Cardiac septum (tissue), 1 donor: ENCODE data around the gene BSDC1. TPM values are rescaled to one million over a fixed set of nuclear protein-coding genes. Genes with fewer than 3 reads are reported as not detected.
"Not testable (repeated sequence)": the region's sequence is repeated elsewhere in the genome, so short reads cannot be mapped to it uniquely, and the experiment has no call there.

Experiments used
- DNase-seq: peaks from one replicate; pipeline ENCODE4 v3.0.0-alpha.2; 2020; ENCODE audit warnings: low spot score
- intact Hi-C: fragments of 100-400 bp; cut with DNase I; formaldehyde crosslinking; loops from one replicate; pipeline ENCODE4 v1.14.0; 2022
- long read RNA-seq: library from polyadenylated mRNA; unstranded; transcript quantifications from one replicate; pipeline ENCODE4 v2.0.0, GENCODE V29; 2021
- total RNA-seq: library from RNA; stranded (reverse); fragmentation: NEBNext Ultra II Directional; extraction: Animal tissue kit (Norgen Biotek cat#: 25700); gene quantifications from one replicate; pipeline ENCODE4 v1.2.1, GENCODE V29; 2021
- donor health status: DM: no; HTN: no; CAD: no.

BSDC1 gene
- total RNA-seq: 41.3 TPM
- long read RNA-seq, transcript BSDC1-205 (11 exons, 1,505 nt): minor isoform, 7 of 90 reads
- long read RNA-seq, transcript BSDC1-206 (11 exons, 2,846 nt): major isoform, 43 of 90 reads
- long read RNA-seq, transcript BSDC1-204 (12 exons, 2,925 nt): minor isoform, 6 of 90 reads
- long read RNA-seq, partial matches to known transcripts: 23 of 90 reads
- long read RNA-seq, other reads (novel, unspliced or antisense): 11 of 90 reads

- intact Hi-C loops: loop anchor here (2.0 to 5.0 kb wide), 2 partner anchors 58 to 172 kb away; partner anchors contain the start of genes EIF3I, MARCKSL1 and TMEM234
- peak; percentile 99 for DNase-seq
Observed at GRCh38 chr1:32394141-32394889, at the start of gene BSDC1. TSS of gene BSDC1 (minus strand) at chr1:32394441. CDS start at chr1:32394414, 27 bp downstream.

- intact Hi-C loops, DNase-seq: not testable (repeated sequence)
Observed at GRCh38 chr1:32441467-32441866, 47.2 kb upstream of the BSDC1 start.

- intact Hi-C loops, DNase-seq: not testable (repeated sequence)
Observed at GRCh38 chr1:32438777-32439176, 44.5 kb upstream of the BSDC1 start.

GRCh38 chr1:32438136-32438535 lies 43.9 kb upstream of the BSDC1 start:
- intact Hi-C loops: no loop called here
- no peak for DNase-seq

GRCh38 chr1:32431736-32432400 lies 37.6 kb upstream of the BSDC1 start:
- no peak for DNase-seq
- intact Hi-C loops: no loop called here

GRCh38 chr1:32427264-32427963 lies 33.2 kb upstream of the BSDC1 start:
- intact Hi-C loops: no loop called here
- no peak for DNase-seq

- no peak for DNase-seq
- intact Hi-C loops: no loop called here
Observed at GRCh38 chr1:32426489-32427255, 32.4 kb upstream of the BSDC1 start.

- intact Hi-C loops: no loop called here
- DNase-seq: no peak
Observed at GRCh38 chr1:32421775-32422174, 27.5 kb upstream of the BSDC1 start.

GRCh38 chr1:32414186-32414886 lies 20.1 kb upstream of the BSDC1 start:
- intact Hi-C loops: loop anchor here (2.0 kb wide), 1 partner anchor 14 kb away; no protein-coding TSS in a partner anchor
- no peak for DNase-seq

GRCh38 chr1:32413507-32414185 lies 19.4 kb upstream of the BSDC1 start:
- DNase-seq: no peak
- intact Hi-C loops: loop anchor here (2.0 kb wide), 1 partner anchor 13 kb away; no protein-coding TSS in a partner anchor

- intact Hi-C loops: no loop called here
- no peak for DNase-seq
Observed at GRCh38 chr1:32411261-32411660, 17.0 kb upstream of the BSDC1 start.

GRCh38 chr1:32406629-32407111 lies 12.4 kb upstream of the BSDC1 start:
- no peak for DNase-seq
- intact Hi-C loops: no loop called here

- intact Hi-C loops: no loop called here
- no peak for DNase-seq
Observed at GRCh38 chr1:32405672-32406467, 11.6 kb upstream of the BSDC1 start.

GRCh38 chr1:32404946-32405345 lies 10.7 kb upstream of the BSDC1 start:
- no peak for DNase-seq
- intact Hi-C loops: loop anchor here (5.0 kb wide), 1 partner anchor 367 kb away; no protein-coding TSS in a partner anchor

GRCh38 chr1:32400876-32401631 lies 6.8 kb upstream of the BSDC1 start:
- intact Hi-C loops: loop anchor here (2.0 to 5.0 kb wide), 2 partner anchors 14 to 371 kb away; no protein-coding TSS in a partner anchor
- DNase-seq: peak; percentile 88

- intact Hi-C loops: loop anchor here (2.0 to 5.0 kb wide), 2 partner anchors 15 to 372 kb away; no protein-coding TSS in a partner anchor
Observed at GRCh38 chr1:32399843-32400242, 5.6 kb upstream of the BSDC1 start.

More at GRCh38 chr1:32399843-32400242, 5.6 kb upstream of the BSDC1 start:
- DNase-seq: no peak
